Measurements from ENCODE around the gene LRRC3.

The LRRC3 gene

DNA sequence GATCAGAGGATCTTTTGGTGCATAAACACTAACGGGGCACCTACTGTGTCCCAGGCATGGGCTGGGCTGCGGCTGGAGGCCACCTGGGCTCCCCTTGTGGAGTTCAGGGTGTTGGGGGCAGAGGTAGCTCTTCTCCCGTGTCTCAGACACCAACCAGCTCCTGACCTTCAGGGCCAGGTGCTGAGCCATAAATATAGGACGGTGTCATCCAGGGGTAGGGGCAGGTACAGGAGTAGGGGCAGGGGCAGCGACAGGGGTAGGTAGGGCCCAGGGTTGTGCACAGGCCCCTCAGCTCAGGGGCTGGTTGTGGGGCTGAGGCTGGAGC, 18.0 kb upstream of the LRRC3 start:
- Histone ChIP-seq H3K4me2 (no peak overlapping the region), H3K36me3 (ENCODE audit: insufficient read depth) (no peaks in the 10 kb centered on the region), H2AFZ (ENCODE audit: low read depth) (no peak overlapping the region), H3K79me2 (ENCODE audit: insufficient read depth, low read depth) (no peaks in the 10 kb centered on the region), H3K4me1 (ENCODE audit: low read depth, poor library complexity, severe bottlenecking) (no peaks in the 10 kb centered on the region), H3K27me3 (ENCODE audit: insufficient read depth, low read depth) (peaks cover 49% of the 10 kb centered on the region), H3K9ac (no peak overlapping the region), H3K4me3 (IDR thresholded peaks at IDR 0.05; ENCODE audit: insufficient read depth, low read depth, low read length) (no peak overlapping the region), H3K27ac (no peak overlapping the region), H4K20me1 (ENCODE audit: insufficient read depth) (no peaks in the 10 kb centered on the region)
- TF ChIP-seq, protein P1, sequence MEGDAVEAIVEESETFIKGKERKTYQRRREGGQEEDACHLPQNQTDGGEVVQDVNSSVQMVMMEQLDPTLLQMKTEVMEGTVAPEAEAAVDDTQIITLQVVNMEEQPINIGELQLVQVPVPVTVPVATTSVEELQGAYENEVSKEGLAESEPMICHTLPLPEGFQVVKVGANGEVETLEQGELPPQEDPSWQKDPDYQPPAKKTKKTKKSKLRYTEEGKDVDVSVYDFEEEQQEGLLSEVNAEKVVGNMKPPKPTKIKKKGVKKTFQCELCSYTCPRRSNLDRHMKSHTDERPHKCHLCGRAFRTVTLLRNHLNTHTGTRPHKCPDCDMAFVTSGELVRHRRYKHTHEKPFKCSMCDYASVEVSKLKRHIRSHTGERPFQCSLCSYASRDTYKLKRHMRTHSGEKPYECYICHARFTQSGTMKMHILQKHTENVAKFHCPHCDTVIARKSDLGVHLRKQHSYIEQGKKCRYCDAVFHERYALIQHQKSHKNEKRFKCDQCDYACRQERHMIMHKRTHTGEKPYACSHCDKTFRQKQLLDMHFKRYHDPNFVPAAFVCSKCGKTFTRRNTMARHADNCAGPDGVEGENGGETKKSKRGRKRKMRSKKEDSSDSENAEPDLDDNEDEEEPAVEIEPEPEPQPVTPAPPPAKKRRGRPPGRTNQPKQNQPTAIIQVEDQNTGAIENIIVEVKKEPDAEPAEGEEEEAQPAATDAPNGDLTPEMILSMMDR (conservative IDR thresholded peaks at IDR 0.05; ENCODE audit: low read depth, low read length) = no peak

DNA sequence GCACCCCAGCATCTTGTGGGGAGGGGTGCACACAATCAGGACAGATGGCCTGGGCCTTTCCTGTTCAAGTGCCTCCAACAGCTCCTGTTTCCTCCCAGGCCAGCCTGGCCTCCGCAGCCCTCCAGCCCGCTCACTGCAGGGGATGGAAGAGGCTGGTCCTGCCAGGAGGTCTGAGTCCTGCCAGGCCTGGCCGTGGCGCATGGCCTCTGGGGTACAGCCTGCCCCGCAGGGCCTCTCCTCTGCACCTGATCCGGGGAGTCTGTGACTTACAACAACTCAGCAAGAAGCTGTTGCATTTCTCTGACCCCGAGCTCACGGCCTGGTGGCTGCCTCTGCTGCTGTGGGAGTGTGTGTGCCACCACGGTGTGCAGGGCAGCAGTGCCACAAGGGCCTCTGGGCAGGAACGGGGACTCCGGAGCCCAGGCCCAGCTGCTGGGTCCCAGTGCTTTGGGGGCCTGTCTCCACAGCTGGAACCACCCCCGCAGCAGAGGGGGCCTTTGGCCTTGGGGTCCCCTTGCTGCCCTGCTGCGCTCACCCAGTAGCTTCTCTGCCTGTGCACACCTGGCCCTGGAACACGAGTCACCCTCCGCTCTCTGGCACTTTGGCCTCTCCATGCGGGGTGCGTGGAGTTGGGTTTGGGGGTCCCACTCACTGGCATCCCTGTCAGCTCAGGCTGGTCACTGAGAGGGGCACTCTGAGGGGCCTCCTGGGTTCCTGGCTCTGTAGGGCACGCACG, 17.4 kb upstream of the LRRC3 start:
- H3K79me2 ChIP-seq (ENCODE audit: insufficient read depth, low read depth) = no peaks in the 10 kb centered on the region
- H4K20me1 ChIP-seq (ENCODE audit: insufficient read depth) = no peaks in the 10 kb centered on the region
- no peak overlapping the region for H2AFZ ChIP-seq (ENCODE audit: low read depth)
- TF ChIP-seq, protein P1 (conservative IDR thresholded peaks at IDR 0.05; ENCODE audit: low read depth, low read length) = no peak
- no peak overlapping the region for H3K9ac ChIP-seq
- H3K4me3 ChIP-seq (IDR thresholded peaks at IDR 0.05; ENCODE audit: insufficient read depth, low read depth, low read length) = no peak overlapping the region
- no peak overlapping the region for H3K4me2 ChIP-seq
- no peaks in the 10 kb centered on the region for H3K4me1 ChIP-seq (ENCODE audit: low read depth, poor library complexity, severe bottlenecking)
- H3K27me3 ChIP-seq (ENCODE audit: insufficient read depth, low read depth) = peaks cover 50% of the 10 kb centered on the region
- no peaks in the 10 kb centered on the region for H3K36me3 ChIP-seq (ENCODE audit: insufficient read depth)
- no peak overlapping the region for H3K27ac ChIP-seq

DNA sequence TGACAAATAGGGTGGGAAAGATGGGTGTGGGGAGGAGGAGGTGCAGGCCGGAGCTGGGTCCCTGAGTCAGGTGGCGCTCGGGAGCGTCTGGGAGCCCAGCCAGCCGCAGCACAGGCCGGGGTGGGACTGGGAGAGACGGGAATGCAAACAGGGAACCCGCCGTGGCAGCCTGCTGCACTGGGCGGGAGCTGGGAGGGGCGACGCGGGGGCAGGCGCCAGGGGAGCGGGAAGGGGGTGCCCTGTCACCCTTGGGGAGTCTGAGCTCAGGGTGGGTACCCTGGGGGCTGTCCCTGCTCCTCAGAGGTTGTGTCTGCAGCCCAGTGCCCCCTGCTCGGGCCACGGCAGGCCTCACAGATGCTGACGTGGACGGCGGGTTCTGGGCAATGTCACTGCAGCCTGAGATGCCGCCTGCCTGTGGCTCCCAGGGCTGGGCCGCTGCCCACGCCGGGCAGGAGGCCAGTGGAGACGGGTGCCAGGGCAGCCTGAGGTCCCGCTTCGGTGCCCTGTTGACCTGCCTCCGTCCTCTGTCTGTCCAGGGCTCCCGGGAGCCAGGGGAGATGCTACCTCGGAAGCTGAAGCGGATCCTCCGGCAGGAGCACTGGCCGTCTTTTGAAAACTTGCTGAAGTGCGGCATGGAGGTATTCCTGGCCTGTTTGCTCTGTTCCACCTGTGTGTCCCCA, 16.6 kb upstream of the LRRC3 start:
- H4K20me1 ChIP-seq (ENCODE audit: insufficient read depth) = no peaks in the 10 kb centered on the region
- no peaks in the 10 kb centered on the region for H3K36me3 ChIP-seq (ENCODE audit: insufficient read depth)
- H3K27me3 ChIP-seq (ENCODE audit: insufficient read depth, low read depth) = peaks cover 48% of the 10 kb centered on the region
- no peak overlapping the region for H3K4me3 ChIP-seq (IDR thresholded peaks at IDR 0.05; ENCODE audit: insufficient read depth, low read depth, low read length)
- TF ChIP-seq, protein P1 (conservative IDR thresholded peaks at IDR 0.05; ENCODE audit: low read depth, low read length) = no peak
- H3K4me2 ChIP-seq = no peak overlapping the region
- no peak overlapping the region for H3K27ac ChIP-seq
- no peaks in the 10 kb centered on the region for H3K79me2 ChIP-seq (ENCODE audit: insufficient read depth, low read depth)
- no peak overlapping the region for H3K9ac ChIP-seq
- H2AFZ ChIP-seq (ENCODE audit: low read depth) = no peak overlapping the region
- H3K4me1 ChIP-seq (ENCODE audit: low read depth, poor library complexity, severe bottlenecking) = no peaks in the 10 kb centered on the region

DNA sequence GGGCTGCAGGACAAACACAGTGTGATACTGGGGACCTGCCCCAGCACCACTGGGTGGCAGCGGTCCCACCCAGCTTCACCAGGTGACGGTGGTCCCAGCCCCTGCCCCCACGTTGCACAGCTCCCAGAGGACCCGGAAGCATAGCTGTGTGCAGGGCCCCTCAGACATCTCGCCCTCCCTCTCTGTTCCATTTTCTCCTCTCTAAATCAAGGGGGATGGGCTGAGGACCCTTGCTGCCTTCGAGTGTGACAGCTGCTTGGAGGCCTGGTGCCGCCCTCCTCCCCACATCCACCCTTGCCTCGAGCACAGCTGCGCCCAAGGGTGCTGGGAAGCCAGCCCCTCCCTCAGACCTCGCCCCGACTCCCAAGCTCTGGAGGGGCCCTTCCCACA, 16.1 kb upstream of the LRRC3 start:
- Histone ChIP-seq H3K9ac (no peak overlapping the region), H2AFZ (ENCODE audit: low read depth) (no peak overlapping the region), H3K36me3 (ENCODE audit: insufficient read depth) (no peaks in the 10 kb centered on the region), H4K20me1 (ENCODE audit: insufficient read depth) (no peaks in the 10 kb centered on the region), H3K27ac (no peak overlapping the region), H3K4me1 (ENCODE audit: low read depth, poor library complexity, severe bottlenecking) (no peaks in the 10 kb centered on the region), H3K79me2 (ENCODE audit: insufficient read depth, low read depth) (no peaks in the 10 kb centered on the region), H3K4me2 (no peak overlapping the region), H3K4me3 (IDR thresholded peaks at IDR 0.05; ENCODE audit: insufficient read depth, low read depth, low read length) (no peak overlapping the region), H3K27me3 (ENCODE audit: insufficient read depth, low read depth) (peaks cover 49% of the 10 kb centered on the region)
- TF ChIP-seq, protein P1 (conservative IDR thresholded peaks at IDR 0.05; ENCODE audit: low read depth, low read length) = no peak
